ENCODE results near the gene C1orf210.

The C1orf210 gene

DNA sequence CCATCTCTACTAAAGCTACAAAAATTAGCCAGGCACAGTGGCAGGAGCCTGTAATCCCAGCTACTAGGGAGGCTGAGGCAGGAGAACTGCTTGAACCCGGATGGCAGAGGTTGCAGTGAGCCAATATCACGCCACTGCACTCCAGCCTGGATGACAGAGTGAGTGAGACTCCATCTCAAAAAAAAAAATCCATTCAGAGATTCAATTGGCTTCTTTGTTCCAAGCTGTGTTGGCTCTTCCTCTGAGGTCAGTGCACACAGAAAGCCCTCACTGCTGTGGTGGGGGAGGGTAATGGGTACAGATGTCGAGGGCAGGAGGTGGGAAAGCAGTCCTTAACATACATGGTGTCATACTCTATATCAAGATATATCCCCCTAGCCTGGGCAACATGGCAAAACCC is 30.1 kb upstream of the C1orf210 start:
- no peak overlapping the region for H3K18ac ChIP-seq (ENCODE audit: low read length)
- H3K4me3 ChIP-seq (ENCODE audit: low read length in 2 of 2), result no peak overlapping the region
- H4K8ac ChIP-seq (ENCODE audit: low read depth, low read length), result no peak overlapping the region
- H3K27me3 ChIP-seq (ENCODE audit: control insufficient read depth in 3 of 3, insufficient read depth in 3 of 3, low read depth in 1 of 3, low read length in 3 of 3), result no peaks in the 10 kb centered on the region
- H3K79me1 ChIP-seq (ENCODE audit: low read depth, low read length), result no peaks in the 10 kb centered on the region
- H2AK5ac ChIP-seq (ENCODE audit: low read depth, low read length), result no peak overlapping the region
- no peak overlapping the region for H2BK15ac ChIP-seq (ENCODE audit: low read length)
- no peak overlapping the region for H3K23ac ChIP-seq (ENCODE audit: low read depth, low read length, poor library complexity)
- no peak overlapping the region for H2BK5ac ChIP-seq (ENCODE audit: low read length)
- H3K4me1 ChIP-seq (ENCODE audit: control insufficient read depth in 2 of 2, insufficient read depth in 1 of 2, low read depth in 1 of 2, low read length in 2 of 2), result peaks cover 0 to 5% of the 10 kb centered on the region in 2 donors
- DNase-seq (ENCODE audit: low spot score), result no peak
- H3K9ac ChIP-seq (ENCODE audit: low read depth, low read length, poor library complexity), result no peak overlapping the region
- H3K36me3 ChIP-seq (replicated peaks in 1 of 2; ENCODE audit: control insufficient read depth in 2 of 2, insufficient read depth in 2 of 2, low read length in 2 of 2), result no peaks in the 10 kb centered on the region
- H2AFZ ChIP-seq (ENCODE audit: low read length), result no peak overlapping the region
- no peak overlapping the region for H3K4ac ChIP-seq (ENCODE audit: low read length)
- no peaks in the 10 kb centered on the region for H3K9me3 ChIP-seq (replicated peaks in 1 of 2; ENCODE audit: control insufficient read depth in 2 of 2, insufficient read depth in 1 of 2, low read depth in 1 of 2, low read length in 2 of 2)
- no peak overlapping the region for H3K27ac ChIP-seq (replicated peaks; ENCODE audit: low read length)
- H3K4me2 ChIP-seq (ENCODE audit: insufficient read depth, low read length, poor library complexity, severe bottlenecking), result no peak overlapping the region
- no peak overlapping the region for H2BK120ac ChIP-seq (ENCODE audit: low read depth, low read length)
- no CpG with 5 or more reads among the region's 3 CpGs for WGBS, 2 donors (ENCODE audit: extremely low coverage in 2 of 2, insufficient read length in 2 of 2, insufficient replicate concordance in 1 of 2)
- H3K14ac ChIP-seq (ENCODE audit: low read length), result no peak overlapping the region
- no peak overlapping the region for H4K91ac ChIP-seq (ENCODE audit: low read depth, low read length, poor library complexity)
- no peak overlapping the region for H2BK12ac ChIP-seq (ENCODE audit: low read length)

DNA sequence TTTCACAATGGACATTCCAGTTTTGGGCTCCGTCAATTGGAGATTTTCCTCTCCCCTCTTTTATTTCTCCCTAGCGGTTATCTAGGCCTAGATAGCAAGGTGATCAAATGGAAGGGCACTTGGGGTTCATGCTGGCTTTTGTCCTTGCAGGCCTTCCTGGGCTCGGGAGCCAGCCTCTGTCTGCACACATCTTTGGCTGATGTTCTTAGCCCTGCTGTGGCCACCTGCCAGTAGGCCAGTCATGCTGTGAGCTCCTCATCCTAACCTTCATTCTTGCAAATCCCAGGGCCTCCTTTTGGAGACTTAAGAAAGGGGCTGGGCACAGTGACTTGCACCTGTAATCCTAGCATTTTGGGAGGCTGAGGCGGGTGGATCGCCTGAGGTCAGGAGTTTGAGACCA is 28.9 kb upstream of the C1orf210 start:
- Histone ChIP-seq H3K18ac (ENCODE audit: low read length) (no peak overlapping the region), H2BK120ac (ENCODE audit: low read depth, low read length) (no peak overlapping the region), H3K79me1 (ENCODE audit: low read depth, low read length) (no peaks in the 10 kb centered on the region), H3K9ac (ENCODE audit: low read depth, low read length, poor library complexity) (no peak overlapping the region), H3K23ac (ENCODE audit: low read depth, low read length, poor library complexity) (no peak overlapping the region), H2BK5ac (ENCODE audit: low read length) (no peak overlapping the region), H3K4me2 (ENCODE audit: insufficient read depth, low read length, poor library complexity, severe bottlenecking) (no peak overlapping the region), H2AFZ (ENCODE audit: low read length) (no peak overlapping the region), H3K36me3 (replicated peaks in 1 of 2; ENCODE audit: control insufficient read depth in 2 of 2, insufficient read depth in 2 of 2, low read length in 2 of 2) (no peaks in the 10 kb centered on the region), H3K9me3 (replicated peaks in 1 of 2; ENCODE audit: control insufficient read depth in 2 of 2, insufficient read depth in 1 of 2, low read depth in 1 of 2, low read length in 2 of 2) (no peaks in the 10 kb centered on the region), H2AK5ac (ENCODE audit: low read depth, low read length) (no peak overlapping the region), H3K14ac (ENCODE audit: low read length) (no peak overlapping the region), H3K4me3 (ENCODE audit: low read length in 2 of 2) (no peak overlapping the region), H4K91ac (ENCODE audit: low read depth, low read length, poor library complexity) (no peak overlapping the region), H2BK12ac (ENCODE audit: low read length) (no peak overlapping the region), H2BK15ac (ENCODE audit: low read length) (no peak overlapping the region), H4K8ac (ENCODE audit: low read depth, low read length) (no peak overlapping the region), H3K4ac (ENCODE audit: low read length) (no peak overlapping the region), H3K27me3 (ENCODE audit: control insufficient read depth in 3 of 3, insufficient read depth in 3 of 3, low read depth in 1 of 3, low read length in 3 of 3) (no peaks in the 10 kb centered on the region), H3K27ac (replicated peaks; ENCODE audit: low read length) (no peak overlapping the region), H3K4me1 (ENCODE audit: control insufficient read depth in 2 of 2, insufficient read depth in 1 of 2, low read depth in 1 of 2, low read length in 2 of 2) (peaks cover 0 to 5% of the 10 kb centered on the region in 2 donors)
- no CpG with 5 or more reads among the region's 5 CpGs for WGBS, 2 donors (ENCODE audit: extremely low coverage in 2 of 2, insufficient read length in 2 of 2, insufficient replicate concordance in 1 of 2)
- no peak for DNase-seq (ENCODE audit: low spot score)

DNA sequence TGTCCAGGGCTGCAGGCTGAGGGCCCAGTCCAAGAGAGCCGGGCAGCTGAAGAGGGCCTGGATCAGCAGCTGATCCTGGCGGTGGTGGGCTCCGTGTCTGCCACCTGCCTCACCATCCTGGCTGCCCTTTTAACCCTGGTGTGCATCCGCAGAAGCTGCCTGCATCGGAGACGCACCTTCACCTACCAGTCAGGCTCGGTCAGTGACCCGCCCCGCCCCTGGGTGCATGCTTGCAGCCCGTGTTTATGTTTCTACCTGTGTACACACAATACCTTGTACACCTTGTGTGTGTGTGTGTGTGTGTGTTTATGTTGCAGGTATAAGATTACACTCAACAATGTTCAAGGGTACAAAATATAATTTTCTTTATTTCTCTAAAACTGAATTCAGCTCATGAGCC is 28.4 kb upstream of the C1orf210 start:
- no peak overlapping the region for H2BK120ac ChIP-seq (ENCODE audit: low read depth, low read length)
- no peak overlapping the region for H2BK15ac ChIP-seq (ENCODE audit: low read length)
- peaks cover 0 to 5% of the 10 kb centered on the region in 2 donors for H3K4me1 ChIP-seq (ENCODE audit: control insufficient read depth in 2 of 2, insufficient read depth in 1 of 2, low read depth in 1 of 2, low read length in 2 of 2)
- no peak for DNase-seq (ENCODE audit: low spot score)
- no peaks in the 10 kb centered on the region for H3K27me3 ChIP-seq (ENCODE audit: control insufficient read depth in 3 of 3, insufficient read depth in 3 of 3, low read depth in 1 of 3, low read length in 3 of 3)
- no peak overlapping the region for H3K27ac ChIP-seq (replicated peaks; ENCODE audit: low read length)
- H3K79me1 ChIP-seq (ENCODE audit: low read depth, low read length), result no peaks in the 10 kb centered on the region
- H3K4me3 ChIP-seq (ENCODE audit: low read length in 2 of 2), result no peak overlapping the region
- H3K14ac ChIP-seq (ENCODE audit: low read length), result no peak overlapping the region
- H3K4ac ChIP-seq (ENCODE audit: low read length), result no peak overlapping the region
- no peak overlapping the region for H4K8ac ChIP-seq (ENCODE audit: low read depth, low read length)
- WGBS, 2 donors (ENCODE audit: extremely low coverage in 2 of 2, insufficient read length in 2 of 2, insufficient replicate concordance in 1 of 2), result no CpG with 5 or more reads among the region's 10 CpGs
- no peaks in the 10 kb centered on the region for H3K36me3 ChIP-seq (replicated peaks in 1 of 2; ENCODE audit: control insufficient read depth in 2 of 2, insufficient read depth in 2 of 2, low read length in 2 of 2)
- H2BK12ac ChIP-seq (ENCODE audit: low read length), result no peak overlapping the region
- H4K91ac ChIP-seq (ENCODE audit: low read depth, low read length, poor library complexity), result no peak overlapping the region
- H3K4me2 ChIP-seq (ENCODE audit: insufficient read depth, low read length, poor library complexity, severe bottlenecking), result no peak overlapping the region
- H2AFZ ChIP-seq (ENCODE audit: low read length), result no peak overlapping the region
- no peak overlapping the region for H3K9ac ChIP-seq (ENCODE audit: low read depth, low read length, poor library complexity)
- no peaks in the 10 kb centered on the region for H3K9me3 ChIP-seq (replicated peaks in 1 of 2; ENCODE audit: control insufficient read depth in 2 of 2, insufficient read depth in 1 of 2, low read depth in 1 of 2, low read length in 2 of 2)
- no peak overlapping the region for H2BK5ac ChIP-seq (ENCODE audit: low read length)
- H2AK5ac ChIP-seq (ENCODE audit: low read depth, low read length), result no peak overlapping the region
- H3K18ac ChIP-seq (ENCODE audit: low read length), result no peak overlapping the region
- H3K23ac ChIP-seq (ENCODE audit: low read depth, low read length, poor library complexity), result no peak overlapping the region

DNA sequence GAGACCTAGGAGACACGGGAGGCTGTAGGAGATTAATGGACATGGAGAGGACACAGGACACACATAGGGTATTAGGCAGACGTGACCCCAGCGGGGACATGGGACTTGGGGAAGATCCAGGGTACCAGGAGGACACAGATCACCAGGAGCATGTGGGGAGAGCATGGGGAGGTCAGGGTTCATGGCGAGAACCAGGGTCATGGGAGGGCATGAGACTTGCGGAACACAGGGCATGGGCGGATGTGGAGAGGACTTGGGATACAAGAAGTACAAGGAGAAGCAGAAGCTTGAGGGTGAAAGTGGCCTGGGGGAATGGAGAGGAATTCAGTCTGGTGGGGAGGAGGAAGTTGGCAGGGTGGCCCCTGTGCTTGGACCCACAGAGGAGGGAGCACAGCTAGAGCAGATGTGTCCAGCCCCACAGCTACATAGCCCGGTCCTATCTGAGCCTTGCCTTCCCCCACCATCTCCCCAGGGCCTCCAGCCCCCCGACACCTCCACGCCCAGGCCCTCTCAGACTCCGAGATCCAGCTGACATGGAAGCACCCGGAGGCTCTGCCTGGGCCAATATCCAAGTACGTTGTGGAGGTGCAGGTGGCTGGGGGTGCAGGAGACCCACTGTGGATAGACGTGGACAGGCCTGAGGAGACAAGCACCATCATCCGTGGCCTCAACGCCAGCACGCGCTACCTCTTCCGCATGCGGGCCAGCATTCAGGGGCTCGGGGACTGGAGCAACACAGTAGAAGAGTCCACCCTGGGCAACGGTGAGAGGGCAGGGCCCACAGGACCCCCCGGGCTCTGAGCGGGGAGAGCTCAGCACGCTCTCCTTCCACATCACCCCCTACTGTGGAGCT is 27.5 kb upstream of the C1orf210 start:
- no peak overlapping the region for H2BK5ac ChIP-seq (ENCODE audit: low read length)
- peaks cover 0 to under 1% of the 10 kb centered on the region in 2 donors for H3K4me1 ChIP-seq (ENCODE audit: control insufficient read depth in 2 of 2, insufficient read depth in 1 of 2, low read depth in 1 of 2, low read length in 2 of 2)
- H3K14ac ChIP-seq (ENCODE audit: low read length), result no peak overlapping the region
- no CpG with 5 or more reads among the region's 24 CpGs for WGBS, 2 donors (ENCODE audit: extremely low coverage in 2 of 2, insufficient read length in 2 of 2, insufficient replicate concordance in 1 of 2)
- H3K27me3 ChIP-seq (ENCODE audit: control insufficient read depth in 3 of 3, insufficient read depth in 3 of 3, low read depth in 1 of 3, low read length in 3 of 3), result no peaks in the 10 kb centered on the region
- H3K9ac ChIP-seq (ENCODE audit: low read depth, low read length, poor library complexity), result no peak overlapping the region
- peak overlapping the region in 1 of 2 donors; percentile 49 for H3K4me3 ChIP-seq (ENCODE audit: low read length in 2 of 2)
- H3K4me2 ChIP-seq (ENCODE audit: insufficient read depth, low read length, poor library complexity, severe bottlenecking), result no peak overlapping the region
- no peak for DNase-seq (ENCODE audit: low spot score)
- H3K18ac ChIP-seq (ENCODE audit: low read length), result peak overlapping the region; percentile 58
- H4K8ac ChIP-seq (ENCODE audit: low read depth, low read length), result no peak overlapping the region
- no peak overlapping the region for H3K4ac ChIP-seq (ENCODE audit: low read length)
- no peak overlapping the region for H4K91ac ChIP-seq (ENCODE audit: low read depth, low read length, poor library complexity)
- H3K27ac ChIP-seq (replicated peaks; ENCODE audit: low read length), result no peak overlapping the region
- no peak overlapping the region for H2BK15ac ChIP-seq (ENCODE audit: low read length)
- H3K79me1 ChIP-seq (ENCODE audit: low read depth, low read length), result no peaks in the 10 kb centered on the region
- no peak overlapping the region for H2BK120ac ChIP-seq (ENCODE audit: low read depth, low read length)
- no peak overlapping the region for H3K23ac ChIP-seq (ENCODE audit: low read depth, low read length, poor library complexity)
- no peaks in the 10 kb centered on the region for H3K36me3 ChIP-seq (replicated peaks in 1 of 2; ENCODE audit: control insufficient read depth in 2 of 2, insufficient read depth in 2 of 2, low read length in 2 of 2)
- H2AK5ac ChIP-seq (ENCODE audit: low read depth, low read length), result peak overlapping the region; percentile 65
- no peak overlapping the region for H2BK12ac ChIP-seq (ENCODE audit: low read length)
- no peaks in the 10 kb centered on the region for H3K9me3 ChIP-seq (replicated peaks in 1 of 2; ENCODE audit: control insufficient read depth in 2 of 2, insufficient read depth in 1 of 2, low read depth in 1 of 2, low read length in 2 of 2)
- H2AFZ ChIP-seq (ENCODE audit: low read length), result no peak overlapping the region
